ENCODE data around the gene LAT.

DNA sequence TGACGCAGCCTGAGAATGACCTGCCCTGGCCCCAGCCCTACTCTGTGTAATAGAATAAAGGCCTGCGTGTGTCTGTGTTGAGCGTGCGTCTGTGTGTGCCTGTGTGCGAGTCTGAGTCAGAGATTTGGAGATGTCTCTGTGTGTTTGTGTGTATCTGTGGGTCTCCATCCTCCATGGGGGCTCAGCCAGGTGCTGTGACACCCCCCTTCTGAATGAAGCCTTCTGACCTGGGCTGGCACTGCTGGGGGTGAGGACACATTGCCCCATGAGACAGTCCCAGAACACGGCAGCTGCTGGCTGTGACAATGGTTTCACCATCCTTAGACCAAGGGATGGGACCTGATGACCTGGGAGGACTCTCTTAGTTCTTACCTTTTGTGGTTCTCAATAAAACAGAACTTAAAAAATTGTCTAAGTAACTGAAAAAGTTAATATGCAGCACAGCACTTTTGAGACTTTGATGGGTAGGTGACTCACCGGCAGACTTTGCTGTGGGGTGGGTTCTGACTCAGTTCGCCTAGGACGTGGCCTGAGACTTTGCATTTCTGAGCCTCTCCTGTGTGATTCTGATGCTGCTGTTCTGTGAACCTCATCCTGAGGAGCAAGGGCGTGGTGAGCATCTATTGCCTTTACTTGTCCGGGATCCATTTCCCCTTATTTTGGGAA is 5.7 kb downstream of the LAT start:
- no peak for TF ChIP-seq POLR2AphosphoS5 (IDR thresholded peaks at IDR 0.05)
- TF ChIP-seq, protein P1, sequence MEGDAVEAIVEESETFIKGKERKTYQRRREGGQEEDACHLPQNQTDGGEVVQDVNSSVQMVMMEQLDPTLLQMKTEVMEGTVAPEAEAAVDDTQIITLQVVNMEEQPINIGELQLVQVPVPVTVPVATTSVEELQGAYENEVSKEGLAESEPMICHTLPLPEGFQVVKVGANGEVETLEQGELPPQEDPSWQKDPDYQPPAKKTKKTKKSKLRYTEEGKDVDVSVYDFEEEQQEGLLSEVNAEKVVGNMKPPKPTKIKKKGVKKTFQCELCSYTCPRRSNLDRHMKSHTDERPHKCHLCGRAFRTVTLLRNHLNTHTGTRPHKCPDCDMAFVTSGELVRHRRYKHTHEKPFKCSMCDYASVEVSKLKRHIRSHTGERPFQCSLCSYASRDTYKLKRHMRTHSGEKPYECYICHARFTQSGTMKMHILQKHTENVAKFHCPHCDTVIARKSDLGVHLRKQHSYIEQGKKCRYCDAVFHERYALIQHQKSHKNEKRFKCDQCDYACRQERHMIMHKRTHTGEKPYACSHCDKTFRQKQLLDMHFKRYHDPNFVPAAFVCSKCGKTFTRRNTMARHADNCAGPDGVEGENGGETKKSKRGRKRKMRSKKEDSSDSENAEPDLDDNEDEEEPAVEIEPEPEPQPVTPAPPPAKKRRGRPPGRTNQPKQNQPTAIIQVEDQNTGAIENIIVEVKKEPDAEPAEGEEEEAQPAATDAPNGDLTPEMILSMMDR (IDR thresholded peaks at IDR 0.05), result no peak
